Keratinocyte (primary cell): ENCODE results near the gene FKBP5. TPM values are rescaled to one million over a fixed set of nuclear protein-coding genes. Genes with fewer than 3 reads are reported as not detected.

ENCODE experiments used
- DNase-seq: peaks from one replicate; pipeline ENCODE4 v3.0.0-alpha.2; 2011; ENCODE audit warnings: low read depth, missing footprints, low spot score
- FAIRE-seq: peaks from 2 replicates; lab custom pipeline; 2011; peaks lifted over from hg19 to GRCh38; lab: Jason Lieb, UNC
- H2AFZ ChIP-seq: 2 replicates; pipeline ENCODE4 v1.6.0; 2012; ENCODE audit warnings: low read length, control low read depth, inconsistent platforms; ENCODE audit not compliant: control insufficient read depth
- H3K27ac ChIP-seq: 2 replicates; pipeline ENCODE4 v1.5.1; 2011; ENCODE audit warnings: low read length; ENCODE audit not compliant: control insufficient read depth, insufficient read depth
- H3K27me3 ChIP-seq: 3 replicates; pipeline ENCODE4 v1.6.0; 2011; ENCODE audit warnings: low read length; ENCODE audit not compliant: control insufficient read depth, insufficient read depth; ENCODE audit errors: extremely low read depth
- H3K36me3 ChIP-seq, 2 experiments: 2 replicates in 1 of 2; 3 replicates in 1 of 2; pipeline ENCODE4 v1.5.1; 2011; ENCODE audit warnings: low read length in 2 of 2, mild to moderate bottlenecking in 1 of 2; ENCODE audit not compliant: control insufficient read depth in 2 of 2, insufficient read depth in 2 of 2; ENCODE audit errors: extremely low read depth in 1 of 2
- H3K4me1 ChIP-seq: 3 replicates; pipeline ENCODE4 v1.5.1; 2011; ENCODE audit warnings: low read length; ENCODE audit not compliant: control insufficient read depth, insufficient read depth; ENCODE audit errors: extremely low read depth
- H3K4me2 ChIP-seq: 3 replicates; pipeline ENCODE4 v1.6.0; 2011; ENCODE audit warnings: low read depth, low read length; ENCODE audit not compliant: control insufficient read depth, insufficient read depth; ENCODE audit errors: extremely low read depth
- H3K4me3 ChIP-seq, 3 experiments: fragments of 200-600 bp in 1 of 3; sonication (generic) in 1 of 3; 2 replicates in 2 of 3; 3 replicates in 1 of 3; pipeline ENCODE4 v1.5.1; 2011 to 2016; ENCODE audit warnings: low read length in 3 of 3, mild to moderate bottlenecking in 3 of 3, control low read depth in 2 of 3, inconsistent platforms in 1 of 3, low read depth in 1 of 3, mixed read lengths in 1 of 3, mixed run types in 1 of 3, moderate library complexity in 1 of 3; ENCODE audit not compliant: control insufficient read depth in 2 of 3, insufficient read depth in 2 of 3; ENCODE audit errors: extremely low read depth in 1 of 3
- H3K79me2 ChIP-seq: 2 replicates; pipeline ENCODE4 v1.6.0; 2012; ENCODE audit warnings: low read length; ENCODE audit not compliant: control insufficient read depth, insufficient read depth
- H3K9ac ChIP-seq: 3 replicates; pipeline ENCODE4 v1.6.0; 2011; ENCODE audit warnings: low read length; ENCODE audit not compliant: control insufficient read depth, insufficient read depth; ENCODE audit errors: extremely low read depth
- H3K9me1 ChIP-seq: 3 replicates; pipeline ENCODE4 v1.6.0; 2011; ENCODE audit warnings: low read length; ENCODE audit not compliant: control insufficient read depth, insufficient read depth; ENCODE audit errors: extremely low read depth
- H3K9me3 ChIP-seq: 2 replicates; pipeline ENCODE4 v1.5.1; 2012; ENCODE audit warnings: low read depth, low read length; ENCODE audit not compliant: control insufficient read depth
- H4K20me1 ChIP-seq: 3 replicates; pipeline ENCODE4 v1.6.0; 2011; ENCODE audit warnings: low read length; ENCODE audit not compliant: control insufficient read depth, insufficient read depth; ENCODE audit errors: extremely low read depth
- CTCF ChIP-seq, 3 experiments: IDR thresholded peaks in 1 of 3; conservative IDR thresholded peaks in 1 of 3; optimal IDR thresholded peaks in 1 of 3; 2 replicates in 2 of 3; 3 replicates in 1 of 3; pipeline versions ENCODE3 to v1.5.1; 2011; ENCODE audit warnings: low read length in 3 of 3, mild to moderate bottlenecking in 3 of 3, moderate library complexity in 2 of 3, control low read depth in 1 of 3, inconsistent platforms in 1 of 3; ENCODE audit not compliant: insufficient read depth in 2 of 3; ENCODE audit errors: extremely low read depth in 1 of 3
- EZH2 ChIP-seq: IDR thresholded peaks from one replicate; pipeline ENCODE4 v1.6.1; 2012; ENCODE audit warnings: inconsistent platforms, mild to moderate bottlenecking, low read length, moderate library complexity
- dilution Hi-C: fragments of 300-500 bp; cut with MboI; formaldehyde crosslinking; loops from one replicate; pipeline ENCODE4 v1.7.0; 2020; ENCODE audit warnings: low sequenced_read_pairs; ENCODE audit not compliant: extremely low pct_ligation_motif_present
- polyA plus RNA-seq, 5 experiments: library from polyadenylated mRNA; depleted of rRNA in 3 of 5; stranded (reverse) in 3 of 5; stranded (forward) in 1 of 5; unstranded in 1 of 5; fragments of >200 nt; gene quantifications; 1 replicate in 1 of 5; 2 replicates in 3 of 5; 3 replicates in 1 of 5; pipeline versions ENCODE4 v1.2.1 to v1.2.3, GENCODE V29; 2011 to 2012; ENCODE audit warnings: missing spikeins in 2 of 5, low read depth in 1 of 5, low replicate concordance in 1 of 5

FKBP5 gene
- polyA plus RNA-seq, 1 donor (not counting 4 experiments of a cell fraction or from before 2014, with no cell fraction given), result 88.3 TPM

GRCh38 chr6:35643162-35643535 is 45.6 kb downstream of the FKBP5 start:
- dilution Hi-C loops, result no loop called here
- Histone ChIP-seq H3K36me3 (peaks cover 7 to 22% of the 10 kb centered on the region in 2 experiments), H3K27me3 (no peaks in the 10 kb centered on the region), H3K4me1 (peaks cover 9% of the 10 kb centered on the region), H3K9me1 (no peaks in the 10 kb centered on the region), H4K20me1 (no peaks in the 10 kb centered on the region), H3K9me3 (no peaks in the 10 kb centered on the region), H3K79me2 (peaks cover 44% of the 10 kb centered on the region), H2AFZ (no peak overlapping the region), H3K4me2 (no peak overlapping the region), H3K4me3 (no peak overlapping the region), H3K9ac (no peak overlapping the region), H3K27ac (no peak overlapping the region)
- DNase-seq, result no peak
- FAIRE-seq, result no peak
- TF ChIP-seq EZH2, result no peak
- no peak for TF ChIP-seq CTCF (optimal IDR thresholded peaks at IDR 0.05 in 1 of 3, IDR thresholded peaks at IDR 0.05 in 1 of 3, conservative IDR thresholded peaks at IDR 0.05 in 1 of 3; ENCODE audit: extremely low read depth in 1 of 3, insufficient read depth in 2 of 3, low read length in 3 of 3)

GRCh38 chr6:35642471-35643161 is 46.1 kb downstream of the FKBP5 start:
- Histone ChIP-seq H3K27me3 (no peaks in the 10 kb centered on the region), H3K36me3 (peaks cover 7 to 25% of the 10 kb centered on the region in 2 experiments), H3K9me3 (no peaks in the 10 kb centered on the region), H4K20me1 (no peaks in the 10 kb centered on the region), H3K4me1 (peaks cover 9% of the 10 kb centered on the region), H3K79me2 (peaks cover 39% of the 10 kb centered on the region), H3K9me1 (no peaks in the 10 kb centered on the region), H2AFZ (no peak overlapping the region), H3K4me2 (no peak overlapping the region), H3K4me3 (no peak overlapping the region), H3K27ac (no peak overlapping the region), H3K9ac (no peak overlapping the region)
- no peak for DNase-seq
- no peak for FAIRE-seq
- TF ChIP-seq EZH2 (no peak), CTCF (optimal IDR thresholded peaks at IDR 0.05 in 1 of 3, IDR thresholded peaks at IDR 0.05 in 1 of 3, conservative IDR thresholded peaks at IDR 0.05 in 1 of 3; ENCODE audit: extremely low read depth in 1 of 3, insufficient read depth in 2 of 3, low read length in 3 of 3) (no peak)
- dilution Hi-C loops, result no loop called here
